HG03432 (cell line): ENCODE measurements around the gene HAND2.

Experiments used
- ATAC-seq: cut with Tn5 transposase; IDR thresholded peaks from one replicate; pipeline ENCODE4 v1.9.1; 2021; ENCODE audit warnings: mild to moderate bottlenecking, moderate library complexity; ENCODE audit not compliant: unreplicated experiment

HAND2 gene

DNA sequence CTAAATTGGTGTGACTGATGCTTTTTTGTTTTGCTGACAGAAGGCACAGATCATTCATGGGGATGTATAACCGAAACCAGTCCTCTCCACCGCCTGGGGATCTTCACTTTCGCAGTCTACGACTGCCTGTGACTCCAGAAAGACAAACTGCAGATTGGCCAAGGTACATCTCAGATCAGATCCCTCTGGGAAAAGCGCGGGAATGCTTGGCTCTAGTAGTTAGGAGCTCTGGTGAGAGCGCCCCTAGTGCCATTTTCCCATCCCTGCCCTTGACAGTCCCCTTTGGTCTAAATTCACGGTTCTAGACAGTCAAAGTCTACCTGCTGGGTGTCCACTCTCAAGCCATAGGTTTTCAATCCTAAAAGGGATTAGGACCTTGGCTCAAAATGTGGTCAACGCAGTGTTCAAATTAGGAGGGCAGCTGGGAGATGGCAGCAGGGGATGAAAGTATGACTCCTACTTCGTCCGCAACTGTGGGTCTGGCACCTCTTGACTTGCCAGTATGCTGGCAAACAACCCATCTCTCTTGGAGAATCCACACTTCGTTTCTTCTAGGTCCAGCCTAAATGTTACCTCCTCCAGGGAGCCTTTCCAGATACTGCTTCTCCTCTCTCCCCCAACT, 6.9 kb upstream of the HAND2 start:
- ATAC-seq = no peak

- no peak for ATAC-seq
Observed at GRCh38 chr4:173535957-173536356, 5.9 kb upstream of the HAND2 start.

GRCh38 chr4:173535165-173535902, 5.3 kb upstream of the HAND2 start:
- no peak for ATAC-seq

- no peak for ATAC-seq
Observed at GRCh38 chr4:173534434-173534833, 4.4 kb upstream of the HAND2 start.

DNA sequence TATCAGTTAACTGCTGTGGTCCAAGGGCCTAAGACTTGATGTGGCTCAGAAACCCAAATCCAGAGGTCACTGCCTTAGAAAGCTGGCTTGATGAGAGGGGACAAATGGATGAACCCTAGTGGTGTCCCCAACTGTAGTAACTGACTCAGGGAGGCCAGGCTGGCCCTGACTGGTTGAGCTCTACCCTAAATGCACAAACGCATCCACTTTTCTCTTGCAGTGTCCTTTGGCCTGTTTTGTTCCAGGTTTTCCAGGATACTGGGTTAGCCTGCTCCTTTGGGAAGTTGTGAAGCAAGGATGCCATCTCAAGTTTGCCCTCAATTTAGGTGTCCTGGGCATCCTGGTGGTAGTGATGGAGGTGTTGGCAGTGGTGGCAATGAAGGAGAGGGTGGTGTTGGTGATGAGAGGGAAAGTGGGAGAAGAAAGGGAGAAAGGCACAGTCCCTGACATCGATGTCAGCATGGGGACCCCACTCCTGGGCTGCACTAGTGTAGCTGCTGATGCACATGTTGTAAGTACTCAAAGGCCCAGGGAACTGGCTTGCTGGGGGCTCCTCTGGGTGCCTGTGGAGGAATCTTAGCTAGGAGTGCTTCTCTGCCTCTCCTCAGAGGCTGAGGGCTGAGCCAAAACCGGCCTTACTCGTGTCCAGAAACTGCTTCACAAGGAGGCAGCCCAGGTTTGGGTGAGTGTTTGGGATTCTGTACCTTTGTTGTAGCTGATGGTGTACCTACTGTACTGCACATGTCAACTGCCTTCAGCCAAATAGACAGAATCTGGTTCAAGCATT, 2.9 kb upstream of the HAND2 start:
- no peak for ATAC-seq

GRCh38 chr4:173531086-173531965, 1.3 kb upstream of the HAND2 start:
- no peak for ATAC-seq

DNA sequence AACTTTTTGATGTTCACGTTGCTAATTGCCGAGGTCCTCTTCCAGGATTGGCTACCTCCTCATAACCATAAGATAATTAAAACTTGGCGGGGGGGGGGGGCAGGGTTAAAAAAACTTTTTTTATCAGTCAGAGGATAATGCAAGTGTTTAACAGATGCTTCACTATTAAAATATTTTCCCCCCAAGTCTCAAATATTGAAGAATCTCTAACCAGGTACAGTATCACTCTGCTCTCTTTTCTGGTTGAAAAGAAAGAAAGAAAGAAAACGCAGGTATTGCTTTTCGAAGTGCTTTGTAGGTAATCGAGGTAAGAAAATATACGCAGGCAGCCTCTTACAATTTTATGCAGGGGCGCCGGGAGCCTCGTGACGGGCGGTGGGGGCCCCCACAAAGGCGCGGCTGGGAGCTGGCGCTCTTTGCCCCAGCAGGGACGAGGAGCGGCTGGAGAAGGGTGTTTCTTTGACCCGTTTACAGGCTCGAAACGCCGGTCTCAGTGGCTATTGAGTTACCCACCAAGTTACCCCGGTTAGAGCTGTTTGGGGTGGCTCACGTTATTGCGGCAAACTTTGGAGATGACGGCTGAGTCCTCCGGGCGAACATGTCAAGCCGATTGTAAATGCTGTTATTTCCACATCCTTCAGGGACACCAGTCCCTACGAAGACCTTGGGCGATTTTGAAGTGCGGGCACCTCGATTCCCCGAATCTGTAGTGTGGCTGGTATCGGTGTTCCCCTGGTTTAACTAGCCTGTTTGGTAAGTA, 477 bp upstream of the HAND2 start:
- ATAC-seq = no peak

DNA sequence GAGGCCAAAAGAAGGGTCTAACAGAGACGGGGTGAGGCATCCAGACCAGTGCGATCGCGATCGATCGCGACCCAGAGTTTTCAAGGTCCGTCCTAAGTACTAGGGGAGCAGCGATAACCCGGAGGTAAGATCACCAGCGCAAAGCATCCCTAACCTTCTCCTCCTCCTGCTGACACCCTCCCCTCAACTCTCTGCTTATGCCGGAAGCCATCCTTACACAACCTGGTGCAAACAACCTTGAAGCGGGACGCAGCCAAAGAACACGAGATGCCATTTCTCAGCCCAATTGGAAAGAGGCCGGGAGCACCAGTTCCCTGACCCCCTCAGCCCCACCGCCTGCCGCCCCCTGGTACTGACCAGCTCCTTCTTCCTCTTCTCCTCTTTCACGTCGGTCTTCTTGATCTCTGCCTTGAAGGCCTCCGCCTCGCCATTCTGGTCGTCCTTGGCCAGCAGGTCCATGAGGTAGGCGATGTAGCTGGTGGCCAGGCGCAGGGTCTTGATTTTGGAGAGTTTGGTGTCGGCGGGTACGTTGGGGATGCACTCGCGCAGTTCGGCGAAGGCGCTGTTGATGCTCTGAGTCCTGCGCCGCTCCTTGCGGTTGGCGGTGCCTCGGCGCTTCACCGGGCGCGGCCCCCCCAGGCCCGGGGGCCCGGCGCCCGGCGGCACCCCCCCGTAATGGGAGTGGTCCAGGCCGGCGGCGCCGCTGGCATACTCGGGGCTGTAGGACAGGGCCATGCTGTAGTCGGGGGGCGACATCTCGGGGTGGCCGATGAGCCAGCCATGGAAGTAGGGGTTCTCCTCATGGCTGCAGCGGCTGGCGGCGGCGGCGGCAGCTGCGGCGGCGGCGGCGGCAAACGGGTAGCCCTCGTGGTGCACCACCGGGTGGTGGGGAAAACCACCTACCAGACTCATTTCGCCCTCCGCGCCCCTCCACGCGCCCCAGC, 1.4 kb downstream of the HAND2 start:
- ATAC-seq = no peak

GRCh38 chr4:173527103-173527891, 2.7 kb downstream of the HAND2 start:
- ATAC-seq = no peak

- ATAC-seq = no peak
Observed at GRCh38 chr4:173526724-173527102, 3.3 kb downstream of the HAND2 start.

DNA sequence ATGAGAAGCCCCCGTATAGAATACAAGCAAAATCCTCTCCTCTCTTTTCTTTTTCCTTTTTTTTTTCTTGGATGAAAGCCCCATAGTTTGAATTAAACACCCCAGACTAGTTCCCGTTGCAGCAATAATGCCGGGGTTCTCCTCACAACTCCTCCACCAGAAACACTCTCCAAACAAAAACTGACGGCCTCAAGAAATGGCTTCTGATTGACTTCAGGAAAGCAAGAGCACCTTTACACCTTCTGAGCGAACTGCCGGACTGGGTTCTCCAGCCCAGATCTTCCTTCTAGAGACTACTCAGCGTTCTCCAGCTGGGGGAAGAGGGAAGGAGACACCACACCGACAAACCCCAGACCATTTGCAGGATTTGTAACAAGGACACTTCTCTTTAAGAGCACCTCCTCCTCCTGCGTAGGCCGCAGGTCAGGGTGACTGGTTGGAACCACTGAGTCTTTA, 4.0 kb downstream of the HAND2 start:
- no peak for ATAC-seq

DNA sequence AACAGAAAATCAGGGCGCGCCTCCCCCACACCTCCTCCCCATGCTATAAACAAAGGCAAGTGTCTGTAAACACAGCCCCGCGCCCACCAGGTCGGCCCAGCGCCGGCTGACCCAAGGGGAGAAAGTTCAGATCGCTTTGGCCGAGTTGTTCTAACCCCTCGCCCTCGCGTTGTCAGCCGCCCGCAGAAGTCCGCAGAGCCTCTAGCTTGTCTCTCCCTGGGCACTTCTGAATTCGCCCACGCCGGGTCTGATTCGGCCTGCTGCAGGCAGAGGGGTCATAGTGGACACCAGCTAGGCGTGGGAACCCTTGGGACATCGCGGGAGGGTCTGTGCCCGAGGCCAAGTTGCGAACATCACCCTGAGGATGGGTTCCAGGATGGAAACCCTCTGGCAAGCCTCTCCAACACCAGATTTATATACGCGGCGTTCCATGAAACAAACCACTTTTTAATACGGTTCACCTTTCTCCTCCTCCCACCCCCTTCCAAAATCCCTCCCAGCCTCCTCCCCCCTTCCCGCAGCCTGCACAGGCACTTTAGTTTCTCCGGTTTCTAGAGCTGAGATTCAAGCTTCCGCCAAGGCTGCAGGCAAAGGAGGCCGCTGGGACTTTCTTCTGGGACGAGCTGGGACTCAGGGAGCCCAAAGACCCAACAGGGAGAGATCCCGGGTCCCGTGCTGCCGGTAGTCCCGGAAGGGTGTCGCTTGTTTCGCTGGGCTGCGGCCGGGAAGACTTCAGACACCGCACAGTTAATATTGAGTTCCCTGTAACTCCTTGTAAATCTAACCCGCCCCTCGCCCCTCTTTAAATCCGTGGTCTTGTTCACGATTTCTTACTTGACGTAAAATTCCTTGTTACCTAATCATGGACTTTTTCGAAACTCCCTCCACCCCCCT, 4.7 kb downstream of the HAND2 start:
- no peak for ATAC-seq

DNA sequence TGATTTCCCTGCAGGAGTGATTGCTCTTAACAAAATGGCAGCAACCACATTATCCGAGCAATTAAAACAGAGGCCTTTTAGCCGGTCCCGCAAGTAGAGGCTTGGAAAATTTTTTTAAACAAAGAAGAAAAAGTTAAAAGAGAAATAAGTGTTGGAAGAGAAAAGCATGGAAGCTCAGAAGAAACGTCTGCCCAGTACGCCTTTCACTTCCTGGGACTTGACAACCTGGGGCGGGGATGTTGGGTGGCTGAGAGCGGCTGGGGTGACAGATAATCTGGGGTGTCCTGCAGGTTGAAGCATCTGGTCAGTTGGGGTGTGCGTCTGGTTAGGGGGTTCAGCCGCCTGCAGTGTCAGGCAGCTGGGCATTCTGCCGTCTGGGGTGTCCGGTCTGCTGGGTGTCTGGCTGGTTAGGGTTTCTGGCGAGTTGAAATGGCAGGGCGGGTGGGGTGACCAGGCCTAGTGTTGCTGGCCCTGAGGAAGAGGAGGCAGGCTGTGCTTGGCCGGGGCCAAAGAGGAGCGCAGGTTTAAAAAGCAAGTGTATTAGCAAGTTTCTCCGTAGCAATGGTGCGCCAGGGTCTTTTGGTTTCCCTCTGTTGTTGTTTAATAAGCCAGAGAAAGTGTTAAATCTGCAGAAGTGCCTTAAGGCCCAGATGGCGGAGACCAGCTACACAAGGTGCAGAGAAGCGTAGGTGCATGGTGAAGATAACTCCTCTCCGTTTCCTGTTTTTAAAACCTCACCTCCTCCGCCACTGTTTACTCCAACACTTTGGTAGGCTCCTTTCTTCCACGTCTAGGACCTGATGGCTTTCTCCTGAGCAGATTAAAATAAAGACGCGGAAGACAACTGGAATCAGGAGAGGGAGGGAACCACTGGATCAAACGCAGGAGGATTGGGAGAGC, 5.6 kb downstream of the HAND2 start:
- ATAC-seq = no peak

GRCh38 chr4:173522951-173523395, 7.1 kb downstream of the HAND2 start:
- no peak for ATAC-seq

DNA sequence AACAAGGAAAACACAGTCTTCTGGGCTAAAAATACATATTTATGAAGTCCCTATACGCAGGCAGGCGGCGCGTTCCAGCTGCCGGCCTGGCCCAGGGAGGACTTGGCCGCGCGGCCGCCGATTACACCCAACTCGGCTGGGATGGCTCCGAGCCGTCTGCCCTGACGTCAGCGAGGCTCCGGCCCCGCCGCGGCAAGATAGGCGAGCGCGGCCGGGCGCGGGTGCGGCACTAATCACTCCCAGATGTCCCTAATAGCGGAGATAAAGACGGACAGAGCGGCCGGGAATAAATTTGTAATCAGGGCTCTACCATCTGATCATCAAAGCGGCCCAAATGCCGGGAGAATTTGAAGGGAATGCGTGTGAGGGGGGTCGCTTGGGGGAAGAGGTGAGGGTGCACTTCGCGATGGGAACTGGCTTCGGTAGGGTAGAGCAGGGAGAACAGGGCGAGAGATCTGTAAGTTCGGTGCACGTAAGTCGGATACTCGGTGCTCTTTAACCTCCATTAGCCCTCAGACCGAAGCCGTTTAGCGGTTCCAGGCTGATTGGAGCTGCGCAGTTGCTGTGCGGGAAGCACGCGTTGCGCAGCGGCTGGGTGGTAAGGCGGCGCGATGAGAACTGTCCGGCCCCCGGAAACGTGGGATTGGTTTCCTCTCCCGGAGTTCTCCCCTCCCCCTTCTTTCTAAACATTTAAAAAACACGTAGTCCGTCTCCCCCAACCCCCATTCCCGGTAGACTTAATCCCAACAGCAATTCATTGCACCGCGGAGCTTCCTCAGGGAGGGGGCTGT, 7.7 kb downstream of the HAND2 start:
- peak; percentile 43 for ATAC-seq
